Middle frontal gyrus (tissue), 1 donor: Measurements from ENCODE around the gene CLASP2.

Experiments used
- DNase-seq: peaks from one replicate; pipeline ENCODE4 v3.0.0-alpha.2; 2015; ENCODE audit warnings: low spot score; ENCODE audit errors: extremely low spot score

The CLASP2 gene

GRCh38 chr3:33547101-33547500, 171.0 kb downstream of the CLASP2 start:
- no peak for DNase-seq

GRCh38 chr3:33544126-33544525, 173.9 kb downstream of the CLASP2 start:
- no peak for DNase-seq

- DNase-seq, result no peak
Measured at GRCh38 chr3:33543601-33544000, 174.5 kb downstream of the CLASP2 start.

GRCh38 chr3:33541918-33542317, 176.1 kb downstream of the CLASP2 start:
- DNase-seq, result no peak

GRCh38 chr3:33538678-33539339, 179.2 kb downstream of the CLASP2 start:
- DNase-seq, result no peak

- DNase-seq, result no peak
Measured at GRCh38 chr3:33537133-33537532, 180.9 kb downstream of the CLASP2 start.

- no peak for DNase-seq
Measured at GRCh38 chr3:33526787-33527186, 191.3 kb downstream of the CLASP2 start.

GRCh38 chr3:33525232-33525631, 192.8 kb downstream of the CLASP2 start:
- no peak for DNase-seq

- no peak for DNase-seq
Measured at GRCh38 chr3:33523093-33523667, 194.9 kb downstream of the CLASP2 start.

- no peak for DNase-seq
Measured at GRCh38 chr3:33521736-33522135, 196.3 kb downstream of the CLASP2 start.

GRCh38 chr3:33513262-33513863, 204.7 kb downstream of the CLASP2 start:
- no peak for DNase-seq

- DNase-seq, result no peak
Measured at GRCh38 chr3:33505027-33505426, 213.0 kb downstream of the CLASP2 start.

- DNase-seq, result no peak
Measured at GRCh38 chr3:33496449-33496848, 221.6 kb downstream of the CLASP2 start.

- DNase-seq, result no peak
Measured at GRCh38 chr3:33491721-33492120, 226.3 kb downstream of the CLASP2 start.

- DNase-seq, result no peak
Measured at GRCh38 chr3:33490641-33491241, 227.3 kb downstream of the CLASP2 start.

- DNase-seq, result no peak
Measured at GRCh38 chr3:33488683-33489082, 229.4 kb downstream of the CLASP2 start.

GRCh38 chr3:33488246-33488645, 229.8 kb downstream of the CLASP2 start:
- DNase-seq, result no peak

GRCh38 chr3:33482111-33482521, 235.9 kb downstream of the CLASP2 start:
- DNase-seq, result no peak

- DNase-seq, result no peak
Measured at GRCh38 chr3:33474896-33475295, 243.2 kb downstream of the CLASP2 start.

GRCh38 chr3:33473813-33474212, 244.2 kb downstream of the CLASP2 start:
- DNase-seq, result no peak

GRCh38 chr3:33467786-33468185, 250.3 kb downstream of the CLASP2 start:
- no peak for DNase-seq

- DNase-seq, result no peak
Measured at GRCh38 chr3:33461097-33461496, 257.0 kb downstream of the CLASP2 start.
